HEK293 (cell line): ENCODE results near the gene SLC25A11.

Source experiments
- GLIS2 ChIP-seq: fragments of 450-650 bp; formaldehyde crosslinking; IDR thresholded peaks from 2 replicates; pipeline ENCODE4 v1.5.1; 2016; ENCODE audit warnings: missing biosample characterization, missing genetic modification characterization
- OVOL3 ChIP-seq: fragments of 450-650 bp; formaldehyde crosslinking; IDR thresholded peaks from 2 replicates; pipeline ENCODE4 v1.5.1; 2016; ENCODE audit warnings: missing biosample characterization, missing genetic modification characterization
- TRIM28 ChIP-seq: IDR thresholded peaks from 2 replicates; pipeline ENCODE4 v1.6.1; 2011; ENCODE audit warnings: low read length, control low read depth, borderline replicate concordance
- YY2 ChIP-seq: fragments of 450-650 bp; formaldehyde crosslinking; IDR thresholded peaks from 2 replicates; pipeline ENCODE4 v1.5.1; 2016; ENCODE audit warnings: missing biosample characterization, missing genetic modification characterization
- ZEB2 ChIP-seq: fragments of 450-650 bp; formaldehyde crosslinking; IDR thresholded peaks from 2 replicates; pipeline ENCODE4 v1.5.1; 2016; ENCODE audit warnings: missing biosample characterization, missing genetic modification characterization
- ZFP41 ChIP-seq: fragments of 450-650 bp; formaldehyde crosslinking; IDR thresholded peaks from 2 replicates; pipeline ENCODE4 v1.5.1; 2016; ENCODE audit warnings: missing biosample characterization, missing genetic modification characterization, borderline replicate concordance
- ZNF174 ChIP-seq: fragments of 450-650 bp; formaldehyde crosslinking; IDR thresholded peaks from 2 replicates; pipeline ENCODE4 v1.5.0; 2017; ENCODE audit warnings: missing biosample characterization, mild to moderate bottlenecking, missing genetic modification characterization
- ZNF19 ChIP-seq: fragments of 450-650 bp; formaldehyde crosslinking; IDR thresholded peaks from 2 replicates; pipeline ENCODE4; 2016; ENCODE audit warnings: missing biosample characterization, missing genetic modification characterization, low read depth
- ZNF324 ChIP-seq: fragments of 450-650 bp; formaldehyde crosslinking; IDR thresholded peaks from 2 replicates; pipeline ENCODE4 v1.5.1; 2016; ENCODE audit warnings: missing biosample characterization, missing genetic modification characterization
- ZNF341 ChIP-seq: fragments of 450-650 bp; formaldehyde crosslinking; IDR thresholded peaks from 2 replicates; pipeline ENCODE4; 2016; ENCODE audit warnings: low read depth, missing biosample characterization, missing genetic modification characterization
- ZNF366 ChIP-seq: fragments of 450-650 bp; formaldehyde crosslinking; conservative IDR thresholded peaks from 2 replicates; pipeline ENCODE4 v1.5.1; 2016; ENCODE audit warnings: missing biosample characterization, missing genetic modification characterization
- ZNF37A ChIP-seq: fragments of 450-650 bp; IDR thresholded peaks from 2 replicates; pipeline ENCODE4 v1.5.1; 2018; ENCODE audit warnings: missing biosample characterization, missing genetic modification characterization
- ZNF521 ChIP-seq: fragments of 450-650 bp; formaldehyde crosslinking; IDR thresholded peaks from 2 replicates; pipeline ENCODE4 v1.5.1; 2017; ENCODE audit warnings: missing biosample characterization, mild to moderate bottlenecking, missing genetic modification characterization
- ZNF530 ChIP-seq: fragments of 450-650 bp; formaldehyde crosslinking; IDR thresholded peaks from 2 replicates; pipeline ENCODE4 v1.5.1; 2016; ENCODE audit warnings: low read depth, missing biosample characterization, missing genetic modification characterization
- ZNF560 ChIP-seq: fragments of 450-650 bp; formaldehyde crosslinking; IDR thresholded peaks from 2 replicates; pipeline ENCODE4 v1.5.1; 2017; ENCODE audit warnings: missing biosample characterization, missing genetic modification characterization, borderline replicate concordance
- ZNF621 ChIP-seq: fragments of 450-650 bp; formaldehyde crosslinking; IDR thresholded peaks from 2 replicates; pipeline ENCODE4 v1.5.1; 2017; ENCODE audit warnings: missing biosample characterization, missing genetic modification characterization
- ZNF624 ChIP-seq: fragments of 450-650 bp; formaldehyde crosslinking; IDR thresholded peaks from 2 replicates; pipeline ENCODE4 v1.5.1; 2017; ENCODE audit warnings: missing biosample characterization, missing genetic modification characterization
- ZNF658 ChIP-seq: fragments of 450-650 bp; formaldehyde crosslinking; IDR thresholded peaks from 2 replicates; pipeline ENCODE4; 2016; ENCODE audit warnings: missing biosample characterization, missing genetic modification characterization
- ZNF660 ChIP-seq: fragments of 450-650 bp; IDR thresholded peaks from 2 replicates; pipeline ENCODE4 v1.5.1; 2018; ENCODE audit warnings: missing biosample characterization, mild to moderate bottlenecking, missing genetic modification characterization
- ZNF76 ChIP-seq: fragments of 450-650 bp; formaldehyde crosslinking; IDR thresholded peaks from 2 replicates; pipeline ENCODE4; 2016; ENCODE audit warnings: low read depth, missing biosample characterization, missing genetic modification characterization, borderline replicate concordance
- ZSCAN16 ChIP-seq: fragments of 450-650 bp; formaldehyde crosslinking; IDR thresholded peaks from 2 replicates; pipeline ENCODE4 v1.5.1; 2016; ENCODE audit warnings: missing biosample characterization, missing genetic modification characterization
- ZXDB ChIP-seq: fragments of 450-650 bp; formaldehyde crosslinking; IDR thresholded peaks from 2 replicates; pipeline ENCODE4 v1.5.1; 2016; ENCODE audit warnings: missing biosample characterization, missing genetic modification characterization
- TF ChIP-seq, protein P1 (sequence below): fragments of 450-650 bp; formaldehyde crosslinking; IDR thresholded peaks from 2 replicates; pipeline ENCODE4 v1.5.1; 2016; ENCODE audit warnings: missing biosample characterization, missing genetic modification characterization
- TF ChIP-seq, protein P2 (sequence below): fragments of 450-650 bp; formaldehyde crosslinking; optimal IDR thresholded peaks from 2 replicates; pipeline ENCODE3; 2016; ENCODE audit warnings: missing biosample characterization, mild to moderate bottlenecking, missing genetic modification characterization
- TF ChIP-seq, protein P3 (sequence below): fragments of 450-650 bp; formaldehyde crosslinking; IDR thresholded peaks from 2 replicates; pipeline ENCODE4 v1.5.1; 2017; ENCODE audit warnings: missing biosample characterization, missing genetic modification characterization
- TF ChIP-seq, protein P4 (sequence below): fragments of 450-650 bp; formaldehyde crosslinking; IDR thresholded peaks from 2 replicates; pipeline ENCODE4 v1.5.1; 2016; ENCODE audit warnings: missing biosample characterization, missing genetic modification characterization
- TF ChIP-seq, protein P5 (sequence below): fragments of 450-650 bp; formaldehyde crosslinking; IDR thresholded peaks from 2 replicates; pipeline ENCODE4 v1.5.0; 2017; ENCODE audit warnings: missing biosample characterization, missing genetic modification characterization, borderline replicate concordance
- TF ChIP-seq, protein P6 (sequence below): fragments of 450-650 bp; formaldehyde crosslinking; IDR thresholded peaks from 2 replicates; pipeline ENCODE4 v1.5.1; 2016; ENCODE audit warnings: missing biosample characterization, missing genetic modification characterization
- TF ChIP-seq, protein P7 (sequence below): fragments of 450-650 bp; formaldehyde crosslinking; IDR thresholded peaks from 2 replicates; pipeline ENCODE4 v1.5.1; 2016; ENCODE audit warnings: missing biosample characterization, missing genetic modification characterization, low read depth

Gene SLC25A11

DNA sequence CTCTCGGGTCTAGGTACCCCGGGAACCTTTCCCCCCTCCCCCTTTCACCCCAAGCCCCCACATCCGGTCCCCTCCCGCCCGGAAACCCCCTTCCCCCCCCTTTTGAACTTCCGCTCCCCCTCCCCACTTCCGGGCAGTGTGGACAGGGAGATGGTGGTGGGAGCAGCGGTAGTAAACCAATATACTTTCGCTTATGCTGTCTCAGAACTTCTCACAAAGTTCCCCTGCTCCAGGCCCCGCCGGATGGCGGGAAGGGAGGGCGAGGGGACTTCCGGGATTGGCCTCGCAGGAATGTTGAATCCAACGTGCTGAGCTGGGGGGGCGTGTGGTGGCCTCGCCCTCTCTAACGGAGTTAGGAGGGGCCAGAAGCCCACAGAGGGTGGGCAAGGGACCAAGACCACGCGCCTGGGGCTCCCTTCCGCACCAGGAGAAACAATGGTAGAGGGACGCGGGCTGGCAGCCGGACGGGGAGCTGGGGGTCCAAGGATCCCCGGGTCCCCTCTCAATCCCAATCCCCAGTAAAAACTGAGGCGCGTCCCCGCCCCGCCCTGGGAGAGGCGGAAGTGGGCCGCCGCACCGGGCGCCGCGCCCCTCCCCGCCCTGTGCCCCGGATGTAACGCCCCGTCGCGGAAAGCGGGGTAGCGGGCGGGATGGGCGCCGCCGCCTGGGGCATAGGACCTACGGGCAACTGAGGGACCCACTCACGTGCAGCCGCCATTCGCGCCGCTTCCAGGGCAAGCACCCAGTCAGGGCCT lies 7.7 kb upstream of the SLC25A11 start (continued):
- TF ChIP-seq ZFP41 (tag by site-specific recombination) = no peak
- TF ChIP-seq ZNF174 (tag by site-specific recombination) = no peak
- peak; percentile 61 for TF ChIP-seq ZEB2 (tag by site-specific recombination)
- no peak for TF ChIP-seq ZNF658 (tag by site-specific recombination)
- no peak for TF ChIP-seq ZNF37A (tag by site-specific recombination)
- TF ChIP-seq, protein P1, sequence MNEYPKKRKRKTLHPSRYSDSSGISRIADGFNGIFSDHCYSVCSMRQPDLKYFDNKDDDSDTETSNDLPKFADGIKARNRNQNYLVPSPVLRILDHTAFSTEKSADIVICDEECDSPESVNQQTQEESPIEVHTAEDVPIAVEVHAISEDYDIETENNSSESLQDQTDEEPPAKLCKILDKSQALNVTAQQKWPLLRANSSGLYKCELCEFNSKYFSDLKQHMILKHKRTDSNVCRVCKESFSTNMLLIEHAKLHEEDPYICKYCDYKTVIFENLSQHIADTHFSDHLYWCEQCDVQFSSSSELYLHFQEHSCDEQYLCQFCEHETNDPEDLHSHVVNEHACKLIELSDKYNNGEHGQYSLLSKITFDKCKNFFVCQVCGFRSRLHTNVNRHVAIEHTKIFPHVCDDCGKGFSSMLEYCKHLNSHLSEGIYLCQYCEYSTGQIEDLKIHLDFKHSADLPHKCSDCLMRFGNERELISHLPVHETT = no peak
- TF ChIP-seq ZSCAN16 (tag by site-specific recombination) = no peak
- peak; percentile 68 for TF ChIP-seq ZNF341 (tag by site-specific recombination)
- no peak for TF ChIP-seq ZNF660 (tag by site-specific recombination)
- TF ChIP-seq ZNF19 (tag by site-specific recombination) = no peak
- TF ChIP-seq ZXDB = 0 out of 2 replicates have a peak, but pooled peaks have one; percentile 32
- no peak for TF ChIP-seq TRIM28
- no peak for TF ChIP-seq ZNF530 (tag by site-specific recombination)
- TF ChIP-seq, protein P2, sequence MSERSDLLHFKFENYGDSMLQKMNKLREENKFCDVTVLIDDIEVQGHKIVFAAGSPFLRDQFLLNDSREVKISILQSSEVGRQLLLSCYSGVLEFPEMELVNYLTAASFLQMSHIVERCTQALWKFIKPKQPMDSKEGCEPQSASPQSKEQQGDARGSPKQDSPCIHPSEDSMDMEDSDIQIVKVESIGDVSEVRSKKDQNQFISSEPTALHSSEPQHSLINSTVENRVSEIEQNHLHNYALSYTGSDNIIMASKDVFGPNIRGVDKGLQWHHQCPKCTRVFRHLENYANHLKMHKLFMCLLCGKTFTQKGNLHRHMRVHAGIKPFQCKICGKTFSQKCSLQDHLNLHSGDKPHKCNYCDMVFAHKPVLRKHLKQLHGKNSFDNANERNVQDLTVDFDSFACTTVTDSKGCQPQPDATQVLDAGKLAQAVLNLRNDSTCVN = no peak
- TF ChIP-seq, protein P3, sequence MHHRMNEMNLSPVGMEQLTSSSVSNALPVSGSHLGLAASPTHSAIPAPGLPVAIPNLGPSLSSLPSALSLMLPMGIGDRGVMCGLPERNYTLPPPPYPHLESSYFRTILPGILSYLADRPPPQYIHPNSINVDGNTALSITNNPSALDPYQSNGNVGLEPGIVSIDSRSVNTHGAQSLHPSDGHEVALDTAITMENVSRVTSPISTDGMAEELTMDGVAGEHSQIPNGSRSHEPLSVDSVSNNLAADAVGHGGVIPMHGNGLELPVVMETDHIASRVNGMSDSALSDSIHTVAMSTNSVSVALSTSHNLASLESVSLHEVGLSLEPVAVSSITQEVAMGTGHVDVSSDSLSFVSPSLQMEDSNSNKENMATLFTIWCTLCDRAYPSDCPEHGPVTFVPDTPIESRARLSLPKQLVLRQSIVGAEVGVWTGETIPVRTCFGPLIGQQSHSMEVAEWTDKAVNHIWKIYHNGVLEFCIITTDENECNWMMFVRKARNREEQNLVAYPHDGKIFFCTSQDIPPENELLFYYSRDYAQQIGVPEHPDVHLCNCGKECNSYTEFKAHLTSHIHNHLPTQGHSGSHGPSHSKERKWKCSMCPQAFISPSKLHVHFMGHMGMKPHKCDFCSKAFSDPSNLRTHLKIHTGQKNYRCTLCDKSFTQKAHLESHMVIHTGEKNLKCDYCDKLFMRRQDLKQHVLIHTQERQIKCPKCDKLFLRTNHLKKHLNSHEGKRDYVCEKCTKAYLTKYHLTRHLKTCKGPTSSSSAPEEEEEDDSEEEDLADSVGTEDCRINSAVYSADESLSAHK (tag by site-specific recombination) = no peak
- no peak for TF ChIP-seq ZNF560 (tag by site-specific recombination)
- TF ChIP-seq YY2 (tag by site-specific recombination) = no peak
- TF ChIP-seq, protein P4, sequence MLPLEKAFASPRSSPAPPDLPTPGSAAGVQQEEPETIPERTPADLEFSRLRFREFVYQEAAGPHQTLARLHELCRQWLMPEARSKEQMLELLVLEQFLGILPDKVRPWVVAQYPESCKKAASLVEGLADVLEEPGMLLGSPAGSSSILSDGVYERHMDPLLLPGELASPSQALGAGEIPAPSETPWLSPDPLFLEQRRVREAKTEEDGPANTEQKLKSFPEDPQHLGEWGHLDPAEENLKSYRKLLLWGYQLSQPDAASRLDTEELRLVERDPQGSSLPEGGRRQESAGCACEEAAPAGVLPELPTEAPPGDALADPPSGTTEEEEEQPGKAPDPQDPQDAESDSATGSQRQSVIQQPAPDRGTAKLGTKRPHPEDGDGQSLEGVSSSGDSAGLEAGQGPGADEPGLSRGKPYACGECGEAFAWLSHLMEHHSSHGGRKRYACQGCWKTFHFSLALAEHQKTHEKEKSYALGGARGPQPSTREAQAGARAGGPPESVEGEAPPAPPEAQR = no peak
- TF ChIP-seq ZNF521 (tag by site-specific recombination) = no peak
- 0 out of 2 replicates have a peak, but pooled peaks have one; percentile 30 for TF ChIP-seq ZNF324 (tag by site-specific recombination)
- TF ChIP-seq, protein P5, sequence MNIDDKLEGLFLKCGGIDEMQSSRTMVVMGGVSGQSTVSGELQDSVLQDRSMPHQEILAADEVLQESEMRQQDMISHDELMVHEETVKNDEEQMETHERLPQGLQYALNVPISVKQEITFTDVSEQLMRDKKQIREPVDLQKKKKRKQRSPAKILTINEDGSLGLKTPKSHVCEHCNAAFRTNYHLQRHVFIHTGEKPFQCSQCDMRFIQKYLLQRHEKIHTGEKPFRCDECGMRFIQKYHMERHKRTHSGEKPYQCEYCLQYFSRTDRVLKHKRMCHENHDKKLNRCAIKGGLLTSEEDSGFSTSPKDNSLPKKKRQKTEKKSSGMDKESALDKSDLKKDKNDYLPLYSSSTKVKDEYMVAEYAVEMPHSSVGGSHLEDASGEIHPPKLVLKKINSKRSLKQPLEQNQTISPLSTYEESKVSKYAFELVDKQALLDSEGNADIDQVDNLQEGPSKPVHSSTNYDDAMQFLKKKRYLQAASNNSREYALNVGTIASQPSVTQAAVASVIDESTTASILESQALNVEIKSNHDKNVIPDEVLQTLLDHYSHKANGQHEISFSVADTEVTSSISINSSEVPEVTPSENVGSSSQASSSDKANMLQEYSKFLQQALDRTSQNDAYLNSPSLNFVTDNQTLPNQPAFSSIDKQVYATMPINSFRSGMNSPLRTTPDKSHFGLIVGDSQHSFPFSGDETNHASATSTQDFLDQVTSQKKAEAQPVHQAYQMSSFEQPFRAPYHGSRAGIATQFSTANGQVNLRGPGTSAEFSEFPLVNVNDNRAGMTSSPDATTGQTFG = no peak
- TF ChIP-seq GLIS2 = peak; percentile 90
- TF ChIP-seq, protein P6, sequence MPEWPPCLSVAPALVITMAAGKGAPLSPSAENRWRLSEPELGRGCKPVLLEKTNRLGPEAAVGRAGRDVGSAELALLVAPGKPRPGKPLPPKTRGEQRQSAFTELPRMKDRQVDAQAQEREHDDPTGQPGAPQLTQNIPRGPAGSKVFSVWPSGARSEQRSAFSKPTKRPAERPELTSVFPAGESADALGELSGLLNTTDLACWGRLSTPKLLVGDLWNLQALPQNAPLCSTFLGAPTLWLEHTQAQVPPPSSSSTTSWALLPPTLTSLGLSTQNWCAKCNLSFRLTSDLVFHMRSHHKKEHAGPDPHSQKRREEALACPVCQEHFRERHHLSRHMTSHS (tag by site-specific recombination) = no peak
- TF ChIP-seq, protein P7, sequence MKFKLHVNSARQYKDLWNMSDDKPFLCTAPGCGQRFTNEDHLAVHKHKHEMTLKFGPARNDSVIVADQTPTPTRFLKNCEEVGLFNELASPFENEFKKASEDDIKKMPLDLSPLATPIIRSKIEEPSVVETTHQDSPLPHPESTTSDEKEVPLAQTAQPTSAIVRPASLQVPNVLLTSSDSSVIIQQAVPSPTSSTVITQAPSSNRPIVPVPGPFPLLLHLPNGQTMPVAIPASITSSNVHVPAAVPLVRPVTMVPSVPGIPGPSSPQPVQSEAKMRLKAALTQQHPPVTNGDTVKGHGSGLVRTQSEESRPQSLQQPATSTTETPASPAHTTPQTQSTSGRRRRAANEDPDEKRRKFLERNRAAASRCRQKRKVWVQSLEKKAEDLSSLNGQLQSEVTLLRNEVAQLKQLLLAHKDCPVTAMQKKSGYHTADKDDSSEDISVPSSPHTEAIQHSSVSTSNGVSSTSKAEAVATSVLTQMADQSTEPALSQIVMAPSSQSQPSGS (tag by site-specific recombination) = no peak
- TF ChIP-seq ZNF621 = no peak
- TF ChIP-seq OVOL3 = peak; percentile 52; the same call in 1 of the 2 replicates
- TF ChIP-seq ZNF366 = no peak
- TF ChIP-seq ZNF624 = no peak
- peak; percentile 57; the same call in 1 of the 2 replicates for TF ChIP-seq ZNF76
